H1 (cell line): ENCODE measurements around the gene CBLL1.

Experiments used
- CBX5 ChIP-seq: fragments of 300-800, 300-1000 bp; sonication (generic); IDR thresholded peaks from 2 replicates; pipeline ENCODE4 v1.7.1; 2016; ENCODE audit warnings: antibody characterized with exemption, low read length, low read depth
- JUND ChIP-seq: IDR thresholded peaks from 2 replicates; pipeline ENCODE4 v1.6.1; 2011; ENCODE audit warnings: mild to moderate bottlenecking, improper control_type of control experiment, low read length
- TF ChIP-seq, protein P1 (sequence below), 3 experiments: IDR thresholded peaks; 1 replicate in 2 of 3; 2 replicates in 1 of 3; pipeline versions ENCODE4 v1.5.1 to v1.6.1; 2011; ENCODE audit warnings: low read length in 3 of 3, mild to moderate bottlenecking in 3 of 3, inconsistent platforms in 2 of 3, low read depth in 1 of 3, moderate library complexity in 1 of 3; ENCODE audit not compliant: insufficient read depth in 1 of 3; ENCODE audit errors: control extremely low read depth in 1 of 3

DNA sequence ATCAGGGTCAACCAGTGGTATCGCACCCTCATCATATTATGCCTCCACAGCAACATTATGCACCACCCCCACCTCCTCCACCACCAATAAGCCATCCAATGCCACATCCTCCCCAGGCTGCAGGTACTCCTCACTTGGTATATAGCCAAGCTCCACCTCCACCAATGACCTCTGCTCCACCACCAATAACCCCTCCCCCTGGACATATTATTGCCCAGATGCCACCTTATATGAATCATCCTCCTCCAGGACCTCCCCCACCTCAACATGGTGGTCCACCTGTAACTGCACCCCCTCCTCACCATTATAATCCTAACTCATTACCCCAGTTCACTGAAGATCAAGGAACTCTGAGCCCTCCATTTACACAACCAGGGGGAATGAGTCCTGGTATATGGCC lies 14.7 kb downstream of the CBLL1 start:
- TF ChIP-seq, protein P1, sequence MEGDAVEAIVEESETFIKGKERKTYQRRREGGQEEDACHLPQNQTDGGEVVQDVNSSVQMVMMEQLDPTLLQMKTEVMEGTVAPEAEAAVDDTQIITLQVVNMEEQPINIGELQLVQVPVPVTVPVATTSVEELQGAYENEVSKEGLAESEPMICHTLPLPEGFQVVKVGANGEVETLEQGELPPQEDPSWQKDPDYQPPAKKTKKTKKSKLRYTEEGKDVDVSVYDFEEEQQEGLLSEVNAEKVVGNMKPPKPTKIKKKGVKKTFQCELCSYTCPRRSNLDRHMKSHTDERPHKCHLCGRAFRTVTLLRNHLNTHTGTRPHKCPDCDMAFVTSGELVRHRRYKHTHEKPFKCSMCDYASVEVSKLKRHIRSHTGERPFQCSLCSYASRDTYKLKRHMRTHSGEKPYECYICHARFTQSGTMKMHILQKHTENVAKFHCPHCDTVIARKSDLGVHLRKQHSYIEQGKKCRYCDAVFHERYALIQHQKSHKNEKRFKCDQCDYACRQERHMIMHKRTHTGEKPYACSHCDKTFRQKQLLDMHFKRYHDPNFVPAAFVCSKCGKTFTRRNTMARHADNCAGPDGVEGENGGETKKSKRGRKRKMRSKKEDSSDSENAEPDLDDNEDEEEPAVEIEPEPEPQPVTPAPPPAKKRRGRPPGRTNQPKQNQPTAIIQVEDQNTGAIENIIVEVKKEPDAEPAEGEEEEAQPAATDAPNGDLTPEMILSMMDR (IDR thresholded peaks at IDR 0.05; ENCODE audit: control extremely low read depth in 1 of 3, insufficient read depth in 1 of 3, low read depth in 1 of 3, low read length in 3 of 3) = no peak
- no peak for TF ChIP-seq CBX5
- no peak for TF ChIP-seq JUND
